ENCODE measurements around the gene SLC10A7.
"Not testable (repeated sequence)": the region's sequence is repeated elsewhere in the genome, so short reads cannot be mapped to it uniquely, and the experiment has no call there.

SLC10A7 gene

DNA sequence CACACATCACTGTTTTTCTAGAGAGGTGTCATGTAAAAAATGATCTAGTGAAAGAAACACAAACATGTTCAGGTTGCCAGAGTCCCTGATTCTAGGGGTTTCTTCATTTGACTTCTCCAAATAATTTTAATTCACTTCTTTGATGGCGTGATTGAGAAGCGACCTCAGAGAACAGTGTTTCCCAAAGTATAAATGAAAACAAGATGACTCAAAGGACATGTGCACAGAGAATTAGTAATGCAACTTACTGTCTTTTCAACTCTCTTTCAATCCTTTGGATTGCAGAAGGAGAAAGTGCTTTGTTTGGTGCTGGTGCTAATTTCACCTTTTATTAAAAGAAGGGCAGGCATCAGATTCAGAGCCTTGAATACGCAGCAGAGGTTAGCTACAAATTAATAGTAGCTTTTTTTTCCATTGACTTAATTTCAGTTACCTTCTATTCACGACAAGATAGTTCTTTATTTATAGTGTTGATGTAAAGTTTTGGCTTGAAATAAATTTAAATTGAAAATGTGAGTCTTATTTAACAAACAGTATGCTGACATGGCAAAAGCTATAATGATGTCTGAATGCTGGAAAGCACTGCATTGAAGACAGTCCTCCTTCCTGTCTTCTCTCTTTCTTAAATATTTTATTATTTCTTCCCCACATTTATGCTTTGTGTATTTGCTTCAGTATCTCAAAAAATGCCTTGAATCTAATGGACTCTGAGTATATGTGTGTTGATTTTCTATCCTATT is 85.1 kb downstream of the SLC10A7 start:
- no peak for DNase-seq

DNA sequence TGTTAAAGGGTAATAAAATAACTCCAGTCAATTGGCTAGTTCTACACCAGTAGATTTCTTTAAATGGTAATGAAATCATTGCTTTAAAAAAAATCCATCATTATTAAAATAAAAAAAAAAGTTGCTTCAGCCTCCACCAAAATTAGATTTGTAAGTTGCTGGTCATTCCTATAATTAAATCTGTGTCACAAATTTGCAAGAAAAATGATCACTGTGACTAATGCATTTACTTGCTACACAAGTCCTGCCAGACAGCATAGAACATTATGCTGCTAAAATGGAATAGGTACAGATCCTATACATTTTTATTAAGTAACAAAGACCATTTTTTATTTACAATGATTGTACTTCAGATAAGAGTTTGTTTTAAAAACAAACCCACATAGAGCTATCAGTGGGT is 85.8 kb downstream of the SLC10A7 start:
- DNase-seq, result no peak

DNA sequence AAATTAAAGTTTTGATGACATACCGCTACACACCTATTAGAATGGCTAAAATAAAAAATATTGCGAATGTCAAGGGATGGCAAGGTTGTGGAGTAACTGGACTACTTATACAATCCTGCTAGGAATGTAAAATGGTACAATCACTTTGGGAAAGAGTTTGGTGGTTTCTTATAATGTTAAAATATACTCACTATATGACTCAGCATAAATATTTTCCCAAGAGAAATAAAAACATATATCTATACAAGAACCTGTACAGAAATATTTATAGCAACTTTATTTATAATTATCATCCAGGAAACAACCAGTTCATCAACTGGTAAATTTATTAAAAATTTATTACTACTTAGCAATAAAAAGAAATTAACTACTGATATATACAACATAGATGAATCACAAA is 89.7 kb downstream of the SLC10A7 start:
- no peak for DNase-seq

DNA sequence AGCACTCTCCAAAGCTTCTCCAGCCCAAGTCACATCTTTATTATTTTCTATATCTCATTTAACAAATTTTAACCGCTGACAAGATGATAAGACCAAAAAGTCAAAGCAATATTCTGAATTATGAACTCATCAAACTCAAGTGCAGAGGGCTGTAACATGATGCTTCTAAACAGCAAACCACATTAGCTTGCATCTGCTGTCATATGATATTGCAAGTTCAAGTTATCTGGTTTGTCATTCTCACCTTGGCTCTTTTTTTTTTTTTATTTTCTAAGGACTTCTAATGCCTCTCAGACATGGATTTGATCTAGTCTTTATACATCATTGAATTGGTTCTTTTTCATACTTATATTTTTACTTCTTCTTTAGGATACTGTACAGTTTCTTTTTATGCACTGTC is 93.4 kb downstream of the SLC10A7 start:
- DNase-seq, result no peak

DNA sequence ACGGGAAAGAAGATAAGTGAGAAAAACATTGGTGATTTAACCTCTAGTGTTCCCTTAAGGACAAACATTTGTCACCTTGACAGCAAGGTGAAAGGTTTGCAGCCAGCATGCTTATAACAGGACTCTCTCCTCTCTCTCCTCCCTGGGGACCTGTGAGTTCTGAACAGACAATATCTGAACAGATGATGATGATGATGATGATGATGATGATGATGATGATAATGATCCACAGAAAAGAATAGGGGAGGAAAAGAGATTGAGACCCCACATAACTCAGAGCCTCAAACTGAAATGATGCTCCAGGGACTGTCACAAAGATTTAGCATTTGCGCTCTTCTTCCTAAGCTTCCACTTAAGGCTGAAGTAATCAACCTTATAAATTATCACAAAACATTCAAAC is 103.9 kb downstream of the SLC10A7 start:
- DNase-seq, result no peak

DNA sequence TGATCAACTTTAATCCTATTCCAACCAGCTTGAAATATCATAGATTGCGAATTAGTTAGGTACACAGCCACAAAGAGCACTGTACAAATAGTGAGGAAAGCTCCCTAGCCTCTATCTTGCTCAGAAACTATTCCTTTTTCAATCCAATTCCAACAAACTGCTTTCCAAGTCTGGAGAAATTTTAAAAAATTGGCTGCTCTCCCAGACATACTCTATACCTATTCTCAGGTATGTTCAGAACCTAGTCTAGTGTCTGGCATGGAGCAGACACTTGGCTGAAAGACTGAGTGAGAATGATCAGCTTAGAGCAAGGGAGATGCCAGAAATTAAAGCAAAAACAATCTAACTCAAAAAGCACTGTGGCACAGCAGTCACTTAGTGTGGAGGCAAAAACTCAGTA is 105.9 kb downstream of the SLC10A7 start:
- no peak for DNase-seq

DNA sequence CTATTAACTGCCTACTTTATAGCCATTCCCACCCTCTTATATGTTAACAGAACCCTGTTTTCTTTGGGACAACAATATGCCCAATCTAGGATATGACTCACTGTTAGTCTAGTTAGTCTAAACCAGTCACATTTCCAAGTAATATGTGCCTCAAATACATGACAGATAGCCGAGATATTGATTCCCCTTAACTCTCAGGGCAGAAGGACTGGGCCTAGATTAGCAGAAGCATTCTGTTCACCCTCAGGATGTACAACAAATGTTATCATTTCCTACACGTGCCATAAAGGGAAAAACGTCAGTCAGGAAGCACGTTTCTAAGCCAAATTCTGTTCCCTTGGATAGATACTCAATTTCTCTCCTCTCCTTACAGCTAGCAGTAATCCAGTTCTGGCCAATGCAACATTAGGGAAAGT is 114.1 kb downstream of the SLC10A7 start:
- DNase-seq, result no peak

DNA sequence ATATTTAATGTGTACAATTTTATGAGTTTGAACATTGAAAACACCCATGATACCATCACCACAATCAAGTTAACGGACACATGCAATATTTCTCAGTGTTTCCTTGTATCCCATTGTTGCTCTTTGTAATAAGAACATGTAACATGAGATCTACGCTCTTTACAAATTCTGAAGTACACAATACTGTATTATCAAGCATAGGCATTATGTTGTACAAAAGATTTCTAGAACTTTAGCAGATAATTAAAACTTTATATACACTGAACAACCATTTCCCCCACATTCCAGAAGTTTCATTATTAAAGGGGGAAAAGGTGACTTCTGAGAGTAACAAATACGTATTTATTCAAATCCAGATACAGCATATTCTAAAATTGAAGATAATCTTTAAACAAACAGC is 114.5 kb downstream of the SLC10A7 start:
- DNase-seq, result no peak

DNA sequence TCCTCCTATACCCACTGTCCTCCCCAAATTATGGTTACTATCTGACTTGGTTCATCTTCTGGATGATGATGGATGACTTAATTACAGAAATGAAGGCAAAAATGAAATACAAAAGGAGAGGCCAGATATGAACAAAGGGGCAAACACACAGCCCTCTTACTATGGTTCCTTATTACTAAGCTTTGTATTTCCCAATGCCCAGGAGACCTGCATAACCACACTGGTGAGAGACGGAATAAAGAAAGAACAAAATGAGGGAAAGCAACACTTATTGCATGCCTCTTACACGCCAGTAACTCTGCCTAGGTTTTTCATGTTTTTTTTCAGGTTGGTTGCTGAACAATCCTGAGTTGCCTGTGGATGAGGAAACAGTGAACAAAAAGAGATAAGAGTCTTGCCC is 120.5 kb downstream of the SLC10A7 start:
- DNase-seq, result no peak

DNA sequence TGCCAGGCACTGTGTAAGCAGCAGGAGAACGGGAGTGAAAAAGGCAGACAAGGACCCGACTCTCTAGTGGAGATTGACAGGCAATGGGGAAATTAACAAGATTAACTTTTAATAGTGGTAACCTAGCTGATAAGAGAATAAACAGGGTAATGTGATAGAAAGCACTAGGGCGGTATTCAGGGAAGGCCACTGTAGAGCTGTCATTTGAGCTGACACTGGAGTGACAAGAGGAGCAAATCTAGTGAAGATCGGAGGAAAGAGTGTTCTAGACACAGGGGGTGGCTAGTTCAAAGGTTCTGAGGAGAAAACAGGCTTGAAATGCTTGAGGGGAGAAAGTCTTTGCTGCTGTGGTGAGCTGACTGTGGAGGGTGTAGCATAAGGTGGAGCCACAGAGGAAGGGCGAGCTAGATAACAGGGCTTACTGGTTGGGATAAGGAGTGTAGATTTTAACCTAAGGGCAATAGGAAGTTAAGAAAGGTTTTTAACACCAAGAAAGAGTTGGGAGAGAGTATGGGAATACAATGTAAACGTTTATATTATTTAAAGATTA is 122.8 kb downstream of the SLC10A7 start:
- no peak for DNase-seq

DNA sequence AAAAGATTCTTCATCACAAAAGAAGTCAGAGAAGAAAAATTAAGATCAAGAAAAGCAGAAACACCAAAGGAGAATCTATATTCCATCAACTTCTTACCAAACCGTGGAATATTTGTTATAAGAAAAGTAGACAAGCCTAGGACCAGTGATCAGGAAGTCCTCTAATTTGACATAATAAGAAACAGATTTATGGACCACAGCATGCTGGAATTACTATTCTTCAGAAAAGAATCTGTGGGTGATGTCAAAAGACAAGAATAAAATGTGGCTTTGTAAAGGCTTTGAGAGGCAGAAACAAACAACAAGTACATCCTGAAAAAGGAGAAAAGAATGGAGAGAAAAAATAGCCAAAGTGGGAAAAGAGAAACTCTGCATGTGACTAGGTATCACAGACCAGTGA is 123.3 kb downstream of the SLC10A7 start:
- DNase-seq, result no peak

DNA sequence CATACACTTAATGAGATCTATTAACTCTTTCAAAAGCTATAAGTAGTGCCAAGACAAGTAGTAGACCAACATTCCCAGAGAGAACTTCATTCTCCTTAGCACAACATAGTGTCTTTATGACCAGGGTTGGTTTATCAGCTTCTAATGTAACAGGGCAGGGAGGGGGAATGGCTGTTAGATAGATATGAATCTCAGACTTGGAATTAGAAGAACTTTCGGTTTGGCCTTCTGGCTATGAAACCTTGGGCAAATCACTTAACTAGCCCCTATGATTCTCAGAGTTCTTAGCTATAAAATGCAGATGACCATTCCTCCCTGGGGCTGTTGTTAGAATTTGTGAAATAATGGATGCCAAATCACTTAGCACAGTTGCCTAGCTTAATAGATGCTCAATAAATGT is 132.2 kb downstream of the SLC10A7 start:
- DNase-seq, result no peak

DNA sequence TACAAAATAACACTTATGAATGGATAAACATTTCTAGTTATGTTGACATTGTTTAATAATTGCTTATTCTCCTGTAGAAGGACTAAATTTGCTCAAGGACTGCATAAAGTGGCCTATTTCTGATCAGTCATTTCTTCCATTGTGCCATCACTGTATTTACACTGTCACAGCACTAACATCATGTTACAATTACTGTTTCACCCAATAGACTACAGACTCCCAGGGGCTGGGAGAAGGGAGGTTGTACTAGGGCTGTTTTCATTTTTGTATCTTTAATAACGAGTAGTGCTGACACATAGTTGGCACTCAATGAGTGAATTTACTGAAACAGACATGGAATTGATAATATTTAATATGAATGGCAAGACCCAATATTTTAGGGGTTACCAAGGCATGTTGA is 139.5 kb downstream of the SLC10A7 start:
- DNase-seq, result no peak

DNA sequence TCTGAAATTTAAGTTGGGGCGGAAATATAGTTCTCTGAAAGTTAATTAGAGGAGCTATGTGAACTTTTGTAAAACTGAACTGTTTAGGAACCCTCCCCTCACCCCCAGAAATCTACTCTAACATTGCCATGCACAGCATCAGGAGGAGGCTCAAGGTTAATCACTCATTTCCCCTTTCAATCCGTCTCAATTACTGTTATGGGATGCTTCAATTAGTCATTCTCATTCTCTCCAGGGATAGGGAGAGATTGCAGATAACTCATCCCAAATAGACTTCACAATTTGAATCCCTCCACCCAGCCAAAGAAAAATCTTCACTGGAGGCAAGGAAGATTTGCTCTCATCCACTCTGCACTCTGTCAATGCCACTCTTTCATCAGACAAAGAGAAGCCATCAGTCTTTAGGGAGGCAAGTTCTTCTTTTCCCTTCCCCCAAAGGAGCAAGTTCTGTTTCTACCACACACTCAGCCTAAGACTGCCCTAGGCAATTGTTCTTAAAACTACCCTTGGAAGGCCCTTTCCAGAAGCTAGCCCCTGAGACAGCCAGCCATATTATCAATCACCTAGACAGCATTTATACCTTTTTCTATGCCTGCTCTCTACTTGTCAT is 140.4 kb downstream of the SLC10A7 start:
- DNase-seq, result no peak

DNA sequence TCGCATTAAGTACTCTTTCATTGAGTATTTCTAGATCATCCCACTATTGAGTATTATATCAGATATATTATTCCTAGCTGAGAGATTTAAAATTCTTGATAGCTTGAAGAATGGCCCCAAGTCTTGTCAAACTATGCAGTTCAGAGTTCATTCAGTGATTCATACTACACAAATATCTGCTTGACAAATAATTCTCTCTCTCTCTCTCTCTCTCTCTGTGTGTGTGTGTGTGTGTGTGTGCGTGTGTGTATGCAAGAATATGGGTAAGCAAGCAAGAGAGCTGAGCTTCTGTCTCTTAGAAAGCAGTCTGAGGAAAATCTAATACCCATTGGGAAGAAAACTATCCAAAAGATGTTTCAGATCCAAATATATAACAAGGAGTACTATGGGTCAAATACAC is 142.0 kb downstream of the SLC10A7 start:
- no peak for DNase-seq

DNA sequence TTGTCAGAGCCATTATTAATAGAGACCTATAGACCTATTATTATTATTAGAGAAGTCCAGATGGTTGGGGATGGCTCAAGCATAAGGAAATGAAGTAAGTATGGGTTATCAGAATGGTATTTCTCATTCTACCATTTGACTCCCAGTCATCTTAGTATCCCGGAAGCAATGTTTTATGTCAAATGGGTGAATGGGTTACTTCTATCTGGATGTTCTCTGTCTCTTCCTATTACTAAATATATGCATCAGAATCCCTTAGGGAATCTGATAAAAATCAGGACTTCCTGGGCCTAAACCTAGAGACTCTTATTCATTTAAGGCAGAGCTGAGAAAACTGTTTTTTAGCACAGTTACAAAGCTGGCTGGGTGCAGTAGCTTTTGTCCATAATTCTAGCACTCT is 149.9 kb downstream of the SLC10A7 start:
- no peak for DNase-seq

DNA sequence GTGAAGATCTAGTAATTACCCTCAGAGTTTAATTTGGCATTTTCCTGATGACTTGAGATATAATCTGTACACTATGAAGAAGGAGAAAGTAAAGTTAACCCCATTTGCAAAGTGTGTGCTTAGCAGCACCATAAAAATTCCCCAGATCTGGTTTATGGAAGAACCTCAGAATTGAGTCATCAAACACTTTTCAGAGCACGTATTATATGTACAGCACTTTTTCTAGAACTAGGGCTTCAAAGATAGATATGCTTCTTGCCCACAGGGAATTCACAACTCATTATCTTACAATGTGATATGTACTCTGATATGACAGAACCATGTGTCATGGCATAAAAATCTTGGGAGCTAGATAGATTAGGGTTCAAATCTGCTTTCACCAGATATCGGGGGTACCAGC is 150.9 kb downstream of the SLC10A7 start:
- no peak for DNase-seq

DNA sequence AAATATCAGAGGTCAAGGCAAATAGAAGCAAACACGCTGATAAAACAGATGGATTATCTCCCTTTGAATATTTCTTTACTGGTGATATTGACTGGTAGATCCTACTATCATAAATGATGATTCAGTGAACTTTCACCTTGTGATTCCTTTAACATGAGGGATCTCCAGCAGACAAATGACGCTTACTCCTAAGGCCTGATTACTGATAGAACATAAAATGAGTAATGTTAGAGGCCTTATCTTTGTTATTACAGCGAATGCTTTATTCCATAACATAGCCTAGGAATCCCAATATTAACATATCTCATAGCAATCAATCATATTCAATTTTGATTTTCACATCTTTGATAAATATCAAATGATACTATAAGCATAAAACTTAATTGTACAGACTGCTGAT is 152.3 kb downstream of the SLC10A7 start:
- DNase-seq, result no peak

DNA sequence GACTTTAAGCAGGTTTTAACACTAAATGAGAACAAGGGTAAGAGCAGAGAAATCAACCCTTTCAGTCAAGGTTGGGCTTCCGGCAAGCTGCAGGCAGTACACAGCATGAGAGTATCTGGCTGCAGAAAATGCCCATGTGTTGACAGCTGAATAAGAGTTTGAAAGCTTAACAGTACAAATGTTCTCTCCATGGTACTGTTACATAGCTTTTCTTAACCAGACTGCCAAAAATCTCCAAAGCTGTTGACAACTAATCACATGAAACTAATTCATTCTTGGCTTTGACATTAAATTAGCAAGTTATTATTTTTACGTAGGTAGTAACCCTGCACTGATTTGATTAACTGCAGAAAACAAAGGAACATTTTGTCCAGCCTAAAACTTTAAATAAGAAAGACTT is 153.5 kb downstream of the SLC10A7 start:
- DNase-seq, result no peak

DNA sequence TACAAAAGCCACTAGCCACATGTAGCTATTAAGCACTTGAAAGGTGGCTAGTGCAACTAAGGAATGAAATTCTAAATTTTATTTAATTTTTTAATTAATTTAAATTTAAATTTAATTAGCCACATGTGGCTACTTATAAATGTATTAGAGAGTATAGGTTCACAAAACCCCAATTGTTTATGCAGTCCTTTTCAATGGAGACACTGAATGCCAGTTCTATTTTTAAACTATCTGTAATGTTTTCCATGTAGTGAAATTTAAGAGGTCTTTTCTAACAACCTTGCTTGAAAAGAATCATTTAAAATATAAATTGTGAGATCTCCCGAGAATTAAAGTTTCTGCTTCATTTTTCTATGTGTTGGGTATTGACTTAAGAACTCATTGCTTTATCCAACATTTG is 154.4 kb downstream of the SLC10A7 start:
- no peak for DNase-seq

DNA sequence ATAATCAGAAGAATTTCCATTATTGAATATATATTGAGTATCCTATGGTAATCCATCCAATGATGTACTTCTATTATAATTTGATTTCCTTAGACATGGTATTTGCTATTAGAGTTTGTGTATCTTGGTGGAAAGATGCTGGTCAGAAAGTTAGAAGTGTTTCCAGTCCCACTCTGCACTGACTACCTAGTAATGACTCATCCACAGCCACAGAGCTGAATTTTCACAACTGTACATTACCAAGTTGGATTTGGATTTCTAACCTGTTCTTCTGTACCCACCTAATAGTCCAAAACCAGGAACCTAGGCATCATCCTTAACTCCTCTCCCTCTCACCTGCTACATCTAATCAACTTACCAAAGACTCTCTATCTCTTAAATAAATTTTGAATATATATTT is 162.0 kb downstream of the SLC10A7 start:
- no peak for DNase-seq

DNA sequence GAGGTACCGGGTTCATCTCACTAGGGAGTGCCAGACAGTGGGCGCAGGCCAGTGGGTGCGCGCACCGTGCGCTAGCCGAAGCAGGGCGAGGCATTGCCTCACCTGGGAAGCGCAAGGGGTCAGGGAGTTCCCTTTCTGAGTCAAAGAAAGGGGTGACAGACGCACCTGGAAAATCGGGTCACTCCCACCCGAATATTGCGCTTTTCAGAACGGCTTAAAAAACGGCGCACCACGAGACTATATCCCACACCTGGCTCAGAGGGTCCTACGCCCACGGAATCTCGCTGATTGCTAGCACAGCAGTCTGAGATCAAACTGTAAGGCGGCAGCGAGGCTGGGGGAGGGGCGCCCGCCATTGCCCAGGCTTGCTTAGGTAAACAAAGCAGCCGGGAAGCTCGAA is 171.6 kb downstream of the SLC10A7 start:
- DNase-seq, result not testable (repeated sequence)

DNA sequence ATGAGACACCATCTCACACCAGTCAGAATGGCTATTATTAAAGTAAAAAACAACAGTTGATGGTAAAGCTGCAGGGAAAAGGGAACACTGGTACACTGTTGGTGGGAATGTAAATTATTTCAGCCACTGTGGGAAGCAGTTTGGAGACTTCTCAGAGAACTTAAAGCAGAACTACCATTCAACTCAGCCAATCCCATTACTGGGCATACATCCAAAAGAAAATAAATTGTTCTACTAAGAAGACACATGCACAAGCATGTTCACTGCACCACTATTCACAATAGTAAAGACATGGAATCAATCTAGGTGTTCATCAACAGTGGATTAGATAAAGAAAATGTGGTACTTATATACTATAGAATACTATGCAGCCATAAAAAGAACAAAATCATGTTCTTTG is 172.4 kb downstream of the SLC10A7 start:
- DNase-seq, result no peak

DNA sequence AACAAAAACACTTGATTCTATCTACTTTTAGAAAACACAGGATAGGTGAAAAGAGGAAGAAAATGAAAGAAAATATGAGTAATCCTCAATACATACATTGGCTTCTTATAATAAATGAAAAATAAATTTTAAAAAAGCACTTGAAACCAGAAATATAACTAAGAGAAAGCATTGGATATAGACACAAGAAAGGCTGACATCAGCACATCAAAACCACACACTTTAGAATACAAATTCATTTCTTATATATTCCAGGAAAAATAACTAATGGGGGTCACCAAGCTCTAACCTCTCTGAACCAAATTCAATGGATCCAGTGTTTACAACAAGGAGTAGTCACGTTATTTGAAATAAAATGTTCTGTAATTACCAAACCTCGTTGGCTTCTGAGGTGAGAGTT is 173.9 kb downstream of the SLC10A7 start:
- no peak for DNase-seq

DNA sequence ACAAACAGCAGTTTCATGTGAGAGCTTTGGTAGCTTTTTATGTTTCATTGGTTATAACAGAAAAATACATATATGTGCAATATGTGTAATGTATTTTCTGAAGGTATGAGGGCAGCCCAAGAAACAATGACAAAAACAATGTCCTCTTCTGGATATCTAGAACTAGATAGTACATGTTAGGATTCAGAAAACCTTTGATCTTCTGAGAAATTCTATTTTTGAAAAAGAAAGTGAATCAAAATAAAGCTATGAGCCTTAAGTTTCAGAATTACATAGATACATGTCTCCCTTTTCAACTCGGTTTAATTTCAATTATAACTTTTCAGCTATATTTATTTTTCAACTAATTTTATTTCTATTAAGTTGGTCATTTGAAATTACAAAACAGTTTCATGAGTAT is 175.5 kb downstream of the SLC10A7 start:
- DNase-seq, result no peak

Measured in central memory CD4-positive, alpha-beta T cell (primary cell).